Sigmoid colon (tissue), 7 donors: ENCODE results near the gene PGAP3. TPM values are rescaled to one million over a fixed set of nuclear protein-coding genes. Genes with fewer than 3 reads are reported as not detected.

Experiments used
- DNase-seq: peaks from one replicate; pipeline ENCODE4 v3.0.0-alpha.2; 2019
- H3K27ac ChIP-seq, 4 donors: fragments of 200-600 bp; sonication (generic); one replicate each; pipeline ENCODE4 v1.5.1; 2016 to 2019; ENCODE audit warnings: mild to moderate bottlenecking in 1 of 4
- H3K27me3 ChIP-seq, 3 donors: fragments of 200-600 bp; sonication (generic); one replicate each; pipeline ENCODE4 v1.5.1; 2019; ENCODE audit warnings: mild to moderate bottlenecking in 1 of 3
- H3K36me3 ChIP-seq, 4 donors: fragments of 200-600 bp; sonication (generic); one replicate each; pipeline ENCODE4 v1.5.1; 2016 to 2019
- H3K4me1 ChIP-seq, 4 donors: fragments of 200-600 bp; sonication (generic); one replicate each; pipeline ENCODE4 v1.5.1; 2017 to 2019
- H3K4me3 ChIP-seq, 4 donors: fragments of 200-600 bp; sonication (generic); one replicate each; pipeline ENCODE4 v1.5.1; 2017 to 2019; ENCODE audit warnings: mild to moderate bottlenecking in 2 of 4, moderate library complexity in 1 of 4
- H3K9me3 ChIP-seq, 4 donors: fragments of 200-600 bp in 3 of 4; sonication (generic) in 3 of 4; one replicate each; pipeline versions ENCODE4 v1.5.1 to v1.6.1; 2013 to 2019
- CTCF ChIP-seq, 4 experiments: fragments of 450-650 bp in 3 of 4; fragments of 200-600 bp in 1 of 4; IDR thresholded peaks; one replicate each; pipeline ENCODE4 v1.5.1; 2016 to 2019; ENCODE audit warnings: antibody characterized with exemption in 4 of 4, mild to moderate bottlenecking in 3 of 4, moderate library complexity in 2 of 4
- EP300 ChIP-seq, 4 donors: sonication (generic); formaldehyde crosslinking; IDR thresholded peaks; one replicate each; pipeline ENCODE4 v1.6.1; 2017; ENCODE audit warnings: antibody characterized with exemption in 4 of 4
- POLR2A ChIP-seq, 2 donors: fragments of 450-650 bp; IDR thresholded peaks; one replicate each; pipeline ENCODE4 v1.6.1; 2016; ENCODE audit warnings: antibody characterized with exemption in 2 of 2, mild to moderate bottlenecking in 2 of 2, moderate library complexity in 2 of 2
- POLR2AphosphoS5 ChIP-seq, 4 donors: sonication (generic); formaldehyde crosslinking; IDR thresholded peaks; one replicate each; pipeline ENCODE4 v1.6.1; 2017; ENCODE audit warnings: antibody characterized with exemption in 4 of 4
- WGBS, 2 donors: extraction: QIAGEN DNeasy Blood & Tissue Kit; methylation state at CpG; one replicate each; pipeline ENCODE4 v1.1.7; 2013; 5-methylcytosine and 5-hydroxymethylcytosine counted together
- intact Hi-C: fragments of 100-400 bp; cut with DNase I; formaldehyde crosslinking; loops from one replicate; pipeline ENCODE4 v1.15.1; 2023
- polyA plus RNA-seq, 3 donors: library from polyadenylated mRNA; stranded (reverse); fragments of 200-250 nt; gene quantifications; one replicate each; pipeline ENCODE4 v1.2.3, GENCODE V29; 2013
- total RNA-seq, 4 donors: library from RNA; depleted of rRNA; stranded (reverse); fragments of >200 nt; gene quantifications; one replicate each; pipeline ENCODE4 v1.1.0, GENCODE V29; 2016
- donor health status: healthy with polysubstance abuse.
- donor health status: Bipolar disorder and iron deficiency.
- donor health status: healthy.

Gene PGAP3
- total and polyA plus RNA-seq, 7 donors = 6.9 to 29.6 (median 8.3) TPM

DNA sequence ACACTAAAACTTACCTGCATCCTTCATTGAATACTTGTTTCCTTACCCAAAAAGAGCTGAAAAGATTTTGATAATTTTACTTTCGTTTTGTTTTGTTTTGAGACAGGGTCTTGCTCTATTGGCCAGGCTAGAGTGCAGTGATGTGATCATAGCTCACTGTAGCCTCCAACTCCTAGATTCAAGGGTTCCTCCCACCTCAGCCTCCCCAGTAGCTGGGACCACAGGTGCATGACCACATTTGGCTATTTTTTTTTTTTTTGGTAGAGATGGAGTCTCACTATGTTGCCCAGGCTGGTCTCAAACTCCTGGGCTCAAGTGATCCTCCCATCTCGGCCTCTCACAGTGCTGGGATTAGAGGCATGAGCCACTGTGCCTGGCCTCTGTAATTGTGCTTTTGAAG lies 32.8 kb downstream of the PGAP3 start:
- Histone ChIP-seq H3K4me3 (no peak overlapping the region), H3K27me3 (no peaks in the 10 kb centered on the region), H3K4me1 (no peaks in the 10 kb centered on the region), H3K36me3 (peaks cover 0 to 37% (median 3%) of the 10 kb centered on the region in 4 donors), H3K9me3 (no peaks in the 10 kb centered on the region), H3K27ac (no peak overlapping the region)
- TF ChIP-seq EP300 (IDR thresholded peaks at IDR 0.05) (no peak), CTCF (IDR thresholded peaks at IDR 0.05) (no peak), POLR2AphosphoS5 (IDR thresholded peaks at IDR 0.05) (no peak), POLR2A (IDR thresholded peaks at IDR 0.05) (no peak)
- WGBS, 2 donors = 90 to 91% methylated on average over 2 of the region's 2 CpGs
- intact Hi-C loops = no loop called here
- no peak for DNase-seq

GRCh38 chr17:39653662-39654331 lies 34.1 kb downstream of the PGAP3 start:
- intact Hi-C loops = no loop called here

GRCh38 chr17:39653316-39653661 lies 34.6 kb downstream of the PGAP3 start:
- no peaks in the 10 kb centered on the region for H3K9me3 ChIP-seq
- no peaks in the 10 kb centered on the region for H3K4me1 ChIP-seq
- H3K4me3 ChIP-seq = peak overlapping the region in 3 of 4 donors; percentile 6 to 27 (median 12)
- TF ChIP-seq EP300 (IDR thresholded peaks at IDR 0.05) = no peak
- TF ChIP-seq POLR2A (IDR thresholded peaks at IDR 0.05) = no peak
- no peak for TF ChIP-seq POLR2AphosphoS5 (IDR thresholded peaks at IDR 0.05)
- TF ChIP-seq CTCF (IDR thresholded peaks at IDR 0.05) = no peak
- H3K36me3 ChIP-seq = peaks cover 0 to 19% (median 0%) of the 10 kb centered on the region in 4 donors
- H3K27ac ChIP-seq = peak overlapping the region; percentile 16 to 62 (median 40)
- no peak for DNase-seq
- intact Hi-C loops = no loop called here
- 58 to 77% methylated on average over 12 of the region's 12 CpGs for WGBS, 2 donors
- H3K27me3 ChIP-seq = no peaks in the 10 kb centered on the region

More at GRCh38 chr17:39653662-39654331, 34.1 kb downstream of the PGAP3 start:
- H3K4me1 ChIP-seq = no peaks in the 10 kb centered on the region
- WGBS, 2 donors = 47 to 65% methylated on average over 14 of the region's 14 CpGs
- peak overlapping the region; percentile 16 to 62 (median 40) for H3K27ac ChIP-seq
- TF ChIP-seq POLR2AphosphoS5 (IDR thresholded peaks at IDR 0.05) (no peak), CTCF (IDR thresholded peaks at IDR 0.05) (peak; percentile 45 to 81 (median 55)), POLR2A (IDR thresholded peaks at IDR 0.05) (no peak)
- no peaks in the 10 kb centered on the region for H3K9me3 ChIP-seq
- H3K36me3 ChIP-seq = peaks cover 0 to 24% (median under 1%) of the 10 kb centered on the region in 4 donors
- no peak for DNase-seq
- peak overlapping the region in 3 of 4 donors; percentile 12 to 27 (median 12) for H3K4me3 ChIP-seq
- H3K27me3 ChIP-seq = no peaks in the 10 kb centered on the region

- Histone ChIP-seq H3K9me3 (no peaks in the 10 kb centered on the region), H3K36me3 (peaks cover 0 to 14% (median 0%) of the 10 kb centered on the region in 4 donors), H3K4me3 (peak overlapping the region in 3 of 4 donors; percentile 6 to 27 (median 12)), H3K4me1 (no peaks in the 10 kb centered on the region), H3K27ac (peak overlapping the region; percentile 16 to 62 (median 40)), H3K27me3 (no peaks in the 10 kb centered on the region)
- WGBS, 2 donors = 27 to 55% methylated on average over 7 of the region's 7 CpGs
- DNase-seq = no peak
- intact Hi-C loops = no loop called here
- TF ChIP-seq POLR2A (IDR thresholded peaks at IDR 0.05) = no peak
These were observed 35.1 kb downstream of the PGAP3 start for GRCh38 chr17:39652587-39653315.

- H3K27ac ChIP-seq = peak overlapping the region; percentile 10 to 62 (median 28)
- no peak overlapping the region for H3K4me3 ChIP-seq
- peaks cover 0 to 7% (median 0%) of the 10 kb centered on the region in 4 donors for H3K36me3 ChIP-seq
- no peaks in the 10 kb centered on the region for H3K27me3 ChIP-seq
- 14 to 54% methylated on average over 8 of the region's 8 CpGs for WGBS, 2 donors
- H3K4me1 ChIP-seq = no peaks in the 10 kb centered on the region
- no peak for DNase-seq
- no peak for TF ChIP-seq EP300 (IDR thresholded peaks at IDR 0.05)
- TF ChIP-seq CTCF (IDR thresholded peaks at IDR 0.05) = no peak
- no peak for TF ChIP-seq POLR2AphosphoS5 (IDR thresholded peaks at IDR 0.05)
- TF ChIP-seq POLR2A (IDR thresholded peaks at IDR 0.05) = no peak
- intact Hi-C loops = no loop called here
- no peaks in the 10 kb centered on the region for H3K9me3 ChIP-seq
These were observed 35.8 kb downstream of the PGAP3 start for GRCh38 chr17:39651923-39652586.
